GM12892 (cell line): ENCODE results near the gene GULP1.

Source experiments
- POLR2A ChIP-seq: IDR thresholded peaks from 2 replicates; pipeline ENCODE4 v1.6.1; 2011; ENCODE audit warnings: low read depth, low read length, control low read depth
- POLR2AphosphoS5 ChIP-seq: IDR thresholded peaks from 2 replicates; pipeline ENCODE4 v1.6.1; 2011; ENCODE audit warnings: low read depth, low read length, control low read depth
- TAF1 ChIP-seq: IDR thresholded peaks from 2 replicates; pipeline ENCODE4 v1.6.1; 2011; ENCODE audit warnings: low read depth, mild to moderate bottlenecking, control low read depth, low read length, borderline replicate concordance

DNA sequence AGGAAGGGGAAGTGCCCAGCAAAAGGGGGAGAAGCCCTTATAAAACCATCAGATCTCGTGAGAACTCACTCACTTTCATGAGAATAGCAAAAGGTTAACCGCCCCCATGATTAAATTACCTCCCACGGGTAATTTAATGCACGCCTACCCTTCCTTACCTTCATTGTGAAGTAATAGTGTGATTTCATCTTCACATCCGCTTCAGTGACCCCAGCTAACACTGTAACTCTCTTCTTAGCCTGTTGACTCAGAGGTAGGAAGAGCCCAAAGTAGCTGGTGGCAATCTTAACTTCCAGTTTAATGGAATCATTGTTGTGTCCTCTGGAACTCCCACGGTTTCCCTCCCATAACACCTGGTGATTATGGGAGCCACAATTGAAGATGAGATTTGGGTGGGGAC lies 120.5 kb downstream of the GULP1 start:
- TF ChIP-seq POLR2A (no peak), POLR2AphosphoS5 (no peak), TAF1 (no peak)
